Stimulated activated CD4-positive, alpha-beta T cell treated with anti-CD3 and anti-CD28 coated beads, Interleukin-15, amount 100 ng/mL, for 1 hour (primary cell): ENCODE data around the gene KPNA3.
"Not testable (repeated sequence)": the region's sequence is repeated elsewhere in the genome, so short reads cannot be mapped to it uniquely, and the experiment has no call there.

Source experiments
- DNase-seq, 2 donors: peaks; one replicate each; pipeline ENCODE4 v3.0.0-alpha.2; 2020; ENCODE audit warnings: low read depth in 1 of 2, low spot score in 1 of 2

KPNA3 gene

DNA sequence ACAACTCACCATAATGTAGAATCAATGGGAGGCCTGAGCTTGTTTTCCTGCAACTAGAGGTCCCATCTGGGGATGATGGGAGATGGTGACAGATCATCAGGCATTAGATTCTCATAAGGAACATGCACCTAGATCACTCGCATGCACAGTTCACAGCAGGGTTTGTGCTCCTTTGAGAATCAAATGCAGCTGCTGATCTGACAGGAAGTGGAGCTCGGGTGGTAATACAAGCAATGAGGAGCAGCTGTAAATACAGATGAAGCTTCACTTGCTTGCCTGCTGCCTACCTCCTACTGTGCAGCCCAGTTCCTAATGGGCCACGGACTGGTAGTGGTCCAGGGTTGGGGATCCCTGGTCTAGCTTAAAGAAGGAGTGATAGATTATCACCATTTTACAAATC lies 33.0 kb downstream of the KPNA3 start:
- DNase-seq = no peak

DNA sequence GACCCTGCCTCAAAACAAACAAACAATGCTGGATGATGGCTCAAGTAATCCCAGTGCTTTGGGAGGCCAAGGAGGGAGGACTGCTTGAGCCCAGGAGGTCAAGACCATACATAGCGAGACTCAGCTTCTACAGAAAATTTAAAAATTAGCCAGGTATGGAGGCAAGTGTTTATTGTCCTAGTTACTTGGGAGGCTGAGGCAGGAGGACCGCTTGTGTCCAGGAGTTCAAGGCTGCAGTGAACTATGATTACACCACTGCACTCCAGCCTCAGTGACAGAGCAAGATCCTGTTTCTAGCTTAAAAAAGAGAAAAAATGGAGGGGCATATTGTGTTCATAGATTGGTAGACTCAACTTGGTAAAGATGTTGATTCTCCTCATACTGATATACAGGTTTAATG lies 36.2 kb downstream of the KPNA3 start:
- DNase-seq = no peak

- no peak for DNase-seq
Observed at GRCh38 chr13:49754146-49754545, 38.3 kb downstream of the KPNA3 start.

DNA sequence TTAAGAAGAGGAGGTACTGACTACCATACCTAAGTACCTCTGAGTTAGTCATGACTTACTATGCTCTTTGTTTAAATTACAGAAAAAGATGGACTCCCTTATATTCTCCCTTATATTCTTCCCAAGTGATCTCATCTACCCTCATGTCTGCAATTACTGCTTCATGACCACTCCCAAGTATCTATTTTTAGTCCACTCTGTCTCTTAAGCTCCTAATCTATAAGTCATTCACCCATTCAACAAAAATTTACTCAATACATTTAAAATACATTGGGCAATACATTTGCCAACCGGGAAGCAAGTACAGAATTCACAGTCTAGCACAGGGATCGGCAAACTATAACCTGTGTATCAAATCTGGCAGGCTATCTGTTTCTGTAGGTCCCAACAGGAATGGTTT lies 42.6 kb downstream of the KPNA3 start:
- no peak for DNase-seq

DNA sequence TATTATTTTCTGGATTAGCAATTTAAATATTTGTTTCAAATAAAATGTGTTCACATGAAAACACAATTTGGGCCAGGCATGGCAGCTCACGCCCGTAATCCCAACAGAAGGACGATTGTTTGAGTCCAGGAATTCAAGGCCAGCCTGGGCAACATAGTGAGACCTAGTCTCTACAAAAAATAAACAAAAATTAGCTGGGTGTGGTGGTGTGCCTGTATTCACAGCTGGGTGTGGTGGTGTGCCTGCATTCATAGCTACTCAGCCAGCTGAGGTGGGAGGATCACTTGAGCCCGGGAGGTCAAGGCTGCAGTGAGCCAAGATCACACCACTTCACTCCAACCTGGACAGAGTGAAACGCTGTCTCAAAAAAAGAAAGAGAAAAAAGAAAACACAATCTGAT lies 46.4 kb downstream of the KPNA3 start:
- no peak for DNase-seq

GRCh38 chr13:49740870-49741269 lies 51.6 kb downstream of the KPNA3 start:
- no peak for DNase-seq

GRCh38 chr13:49739498-49740187 lies 52.8 kb downstream of the KPNA3 start:
- DNase-seq = no peak

DNA sequence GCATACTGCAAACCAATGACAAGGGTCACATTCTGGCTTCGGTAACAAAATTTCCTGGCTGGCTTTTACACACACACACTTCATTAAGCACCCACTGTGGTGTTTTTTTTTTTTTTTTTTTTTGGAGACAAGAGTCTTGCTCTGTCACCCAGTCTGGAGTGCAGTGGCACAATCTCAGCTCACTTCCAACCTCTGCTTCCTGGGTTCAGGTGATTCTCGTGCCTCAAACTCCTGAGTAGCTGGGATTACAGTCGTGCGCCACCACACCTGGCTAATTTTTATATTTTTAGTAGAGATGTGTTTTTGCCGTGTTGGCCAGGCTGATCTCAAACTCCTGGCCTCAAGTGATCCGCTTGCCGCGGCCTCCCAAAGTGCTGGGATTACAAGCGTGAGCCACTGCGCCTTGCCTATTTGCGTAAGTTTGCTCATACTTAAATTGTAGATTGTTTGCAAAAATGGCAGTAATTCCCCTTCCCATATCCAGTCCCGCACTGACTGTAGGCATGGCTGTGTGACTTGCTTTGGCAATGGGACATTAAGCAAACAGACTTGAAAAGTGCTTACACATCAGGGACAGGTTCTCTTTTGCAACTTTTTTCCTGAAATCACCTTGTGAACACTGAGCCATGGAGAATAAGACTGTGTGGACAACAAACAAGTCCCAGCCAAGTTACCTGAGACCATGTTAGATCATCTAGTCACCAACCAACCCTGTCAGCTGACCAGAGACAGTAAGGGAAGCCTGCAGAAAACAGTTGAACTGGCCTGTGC lies 59.1 kb downstream of the KPNA3 start:
- no peak for DNase-seq

GRCh38 chr13:49731766-49732165 lies 60.7 kb downstream of the KPNA3 start:
- no peak for DNase-seq

GRCh38 chr13:49716615-49717014 lies 75.9 kb downstream of the KPNA3 start:
- DNase-seq = no peak

DNA sequence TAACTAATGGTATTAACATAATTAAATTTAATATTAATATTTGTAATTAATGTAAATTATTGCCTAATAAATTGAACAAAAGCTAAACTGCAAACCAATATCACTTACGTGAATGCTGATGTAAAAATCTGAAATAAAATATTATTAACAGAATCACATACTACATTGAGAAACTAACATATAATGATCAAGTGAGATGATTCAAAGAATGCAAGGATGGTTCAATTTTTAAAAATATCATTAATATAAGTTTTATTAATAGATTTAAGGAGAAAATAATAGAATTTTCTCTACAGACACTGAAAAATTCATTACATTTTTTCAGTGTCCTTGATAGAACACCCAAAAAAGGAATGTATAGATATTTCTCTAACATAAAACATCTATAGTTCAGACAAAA lies 77.7 kb downstream of the KPNA3 start:
- no peak for DNase-seq

DNA sequence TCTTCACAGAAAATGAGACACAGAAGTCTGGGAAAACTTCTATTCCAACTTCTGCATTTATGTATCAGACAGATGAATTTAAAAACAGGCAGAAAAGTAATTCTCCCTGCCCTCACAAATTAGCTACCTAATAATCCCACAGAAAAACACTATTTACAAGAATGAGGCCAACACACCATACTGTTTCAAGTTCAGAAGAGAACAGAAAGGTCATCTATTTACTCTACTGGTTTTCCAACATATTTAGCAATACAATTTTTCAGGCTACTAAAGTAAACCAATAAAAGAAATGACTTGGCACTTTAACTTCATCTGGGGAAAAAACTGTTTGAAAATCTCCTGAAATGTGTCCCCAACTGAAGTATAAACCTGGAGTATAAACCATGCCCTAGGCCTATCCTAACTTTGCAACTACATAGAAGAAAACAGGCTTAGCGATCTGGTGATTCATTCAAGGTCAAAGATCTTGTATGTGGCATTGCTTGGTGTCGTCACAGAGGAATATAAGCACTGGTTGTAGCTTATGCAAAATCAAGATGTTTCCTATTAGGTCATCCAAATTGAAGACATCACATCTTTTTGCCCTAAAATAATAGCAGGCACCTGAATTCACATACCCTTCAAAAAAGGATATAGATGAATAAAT lies 81.1 kb downstream of the KPNA3 start:
- DNase-seq = no peak

- not testable (repeated sequence) for DNase-seq
Observed at GRCh38 chr13:49704264-49704663, 88.2 kb downstream of the KPNA3 start.

- no peak for DNase-seq
Observed at GRCh38 chr13:49701491-49701890, 91.0 kb downstream of the KPNA3 start.

GRCh38 chr13:49697468-49697867 lies 95.0 kb downstream of the KPNA3 start:
- DNase-seq = no peak

DNA sequence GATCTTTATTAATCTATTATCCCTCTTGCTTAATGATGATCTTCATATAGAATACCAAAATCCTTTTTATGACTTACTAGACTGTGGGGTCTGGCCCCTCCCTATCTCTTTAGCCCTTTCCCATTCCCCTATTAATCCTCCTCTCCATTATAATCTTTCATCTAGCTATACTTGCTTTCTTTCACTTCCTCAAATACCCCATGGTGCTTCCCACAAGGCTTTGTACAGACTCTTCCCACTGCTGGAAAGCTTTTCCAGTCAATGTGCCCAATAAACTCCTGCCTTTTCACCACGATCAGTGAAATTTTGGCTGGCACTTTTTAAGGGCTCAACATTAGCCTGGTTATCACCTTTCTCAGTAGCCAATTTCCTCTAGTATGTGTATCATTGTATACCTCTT lies 98.0 kb downstream of the KPNA3 start:
- no peak for DNase-seq

GRCh38 chr13:49693877-49694276 lies 98.6 kb downstream of the KPNA3 start:
- no peak for DNase-seq

- no peak for DNase-seq
Observed at GRCh38 chr13:49693191-49693733, 99.2 kb downstream of the KPNA3 start.

- peak; percentile 69 to 86 for DNase-seq
Observed at GRCh38 chr13:49690995-49691784, 101.3 kb downstream of the KPNA3 start, which contains the start of gene EBPL. Gene EBPL (minus strand): TSS chr13:49691486. CDS start chr13:49691424, 62 bp downstream.

DNA sequence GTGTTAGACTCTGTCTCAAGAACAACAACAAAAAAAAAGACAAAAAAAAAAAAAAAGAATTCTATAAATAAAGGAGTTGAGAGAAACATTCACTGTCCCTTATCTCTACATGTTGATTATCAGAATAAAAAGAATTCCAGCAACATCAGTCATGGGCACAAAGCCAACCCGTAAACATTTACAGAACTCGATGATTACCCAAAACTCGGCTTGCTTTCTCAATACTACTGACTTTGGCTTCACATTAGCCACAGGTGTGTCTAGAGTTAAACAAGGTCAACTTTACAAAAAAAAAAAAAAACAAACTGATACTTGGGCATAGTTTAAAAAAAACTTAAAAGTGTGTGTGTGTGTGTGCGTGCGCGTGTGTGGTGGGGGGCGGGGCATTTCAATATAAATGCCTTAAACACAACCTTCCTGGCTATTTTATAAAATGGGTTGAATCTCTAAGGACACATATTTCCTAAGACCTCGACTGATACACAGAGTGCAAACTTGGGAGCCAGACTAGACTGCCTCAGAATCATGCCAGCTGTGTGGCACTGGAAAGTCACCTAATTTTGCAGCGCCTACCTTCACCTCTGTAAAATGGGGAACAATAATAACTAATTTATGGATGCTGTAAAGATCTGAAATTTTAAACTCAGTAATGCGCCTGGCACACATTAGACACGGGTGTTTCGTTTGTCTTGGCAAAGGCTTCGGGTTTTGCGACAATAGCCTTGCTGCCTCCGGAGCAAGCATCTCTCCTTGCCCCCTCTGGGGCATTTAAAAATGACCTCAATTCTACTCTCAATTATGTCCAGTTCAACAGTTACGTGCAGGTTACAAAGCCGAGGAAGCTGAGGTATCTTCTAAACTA lies 102.1 kb downstream of the KPNA3 start:
- DNase-seq = no peak
